GM21390 (cell line): ENCODE results near the gene COL4A3.
"Not testable (repeated sequence)": the region's sequence is repeated elsewhere in the genome, so short reads cannot be mapped to it uniquely, and the experiment has no call there.

Source experiments
- ATAC-seq: cut with Tn5 transposase; IDR thresholded peaks from one replicate; pipeline ENCODE4 v1.9.1; 2021; ENCODE audit not compliant: unreplicated experiment

The COL4A3 gene

DNA sequence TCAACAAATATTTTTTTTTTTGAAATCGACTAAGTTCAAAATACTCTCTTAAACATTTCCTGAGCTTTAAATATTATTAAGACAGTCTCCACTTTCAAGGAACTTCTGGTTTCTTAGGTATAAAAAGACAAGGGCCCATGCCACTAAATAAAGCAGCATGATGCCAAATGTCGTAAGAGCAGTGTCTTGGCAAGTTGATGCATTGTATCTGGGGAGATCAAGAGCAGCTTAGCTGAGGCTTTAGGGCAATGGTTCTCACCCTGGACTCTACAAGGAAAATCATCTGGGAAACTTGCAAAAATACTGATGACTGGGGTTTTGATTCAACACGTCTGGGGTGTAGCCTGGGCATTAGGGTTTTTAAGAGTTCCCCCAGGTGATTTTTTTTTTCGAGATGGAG, 41.3 kb downstream of the COL4A3 start:
- ATAC-seq, result no peak

DNA sequence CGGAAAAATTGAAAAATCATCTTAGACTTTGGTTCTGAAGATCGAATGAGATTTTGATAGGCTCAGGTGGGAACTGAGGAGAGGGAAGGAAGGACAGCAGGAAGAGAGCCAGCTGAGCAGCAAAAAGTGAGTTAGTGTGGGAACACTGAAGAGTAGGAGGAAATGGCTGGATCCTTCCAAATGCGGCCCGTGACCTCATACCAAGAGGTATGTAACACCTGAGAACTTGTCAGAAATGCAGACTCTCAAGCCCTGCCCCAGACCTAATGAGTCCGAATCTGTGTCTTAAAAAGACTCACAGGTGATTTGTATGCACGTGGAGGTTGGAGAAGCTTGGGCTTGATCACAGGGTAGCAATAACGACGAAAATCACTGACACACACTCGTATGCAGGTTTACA, 42.0 kb downstream of the COL4A3 start:
- ATAC-seq, result no peak

DNA sequence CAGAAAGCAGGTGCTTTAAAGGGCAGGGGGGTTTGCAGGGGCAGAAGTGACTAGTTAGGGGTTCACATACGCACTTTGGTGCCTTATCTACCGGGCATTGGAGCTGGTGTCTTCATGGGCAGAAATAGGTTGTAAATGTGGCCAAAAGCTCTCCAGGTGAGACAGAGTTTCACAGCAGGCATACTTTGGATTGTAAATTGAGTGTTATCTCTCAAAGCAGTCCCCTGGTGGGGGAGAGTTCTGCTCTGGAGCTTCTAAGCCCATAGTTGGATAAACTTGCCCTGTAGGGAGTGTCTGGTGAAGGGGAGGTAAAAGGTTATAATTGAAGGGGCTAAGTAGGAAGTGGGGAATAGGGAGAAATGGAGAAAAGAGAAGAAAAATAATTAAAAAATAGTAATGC, 43.1 kb downstream of the COL4A3 start:
- no peak for ATAC-seq

DNA sequence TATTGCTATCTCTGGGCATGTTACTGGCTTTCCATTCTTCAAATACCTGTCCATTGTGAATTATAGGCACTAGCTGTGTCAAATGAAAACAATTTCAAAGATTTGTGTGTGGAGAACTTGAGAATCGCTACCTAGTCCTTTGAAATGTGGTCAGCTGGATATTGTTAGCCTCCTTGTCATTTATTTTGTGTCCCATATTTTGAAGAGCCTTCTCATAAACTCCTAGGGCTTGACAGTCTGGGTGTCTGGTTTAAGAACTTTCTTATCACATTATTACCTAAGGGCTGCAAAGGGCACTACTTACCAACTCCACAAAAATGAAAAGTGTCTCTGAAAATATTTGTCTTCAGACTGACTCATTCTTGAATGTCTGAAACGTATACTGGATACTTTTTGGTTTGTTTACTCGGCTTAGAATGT, 50.2 kb downstream of the COL4A3 start:
- no peak for ATAC-seq

DNA sequence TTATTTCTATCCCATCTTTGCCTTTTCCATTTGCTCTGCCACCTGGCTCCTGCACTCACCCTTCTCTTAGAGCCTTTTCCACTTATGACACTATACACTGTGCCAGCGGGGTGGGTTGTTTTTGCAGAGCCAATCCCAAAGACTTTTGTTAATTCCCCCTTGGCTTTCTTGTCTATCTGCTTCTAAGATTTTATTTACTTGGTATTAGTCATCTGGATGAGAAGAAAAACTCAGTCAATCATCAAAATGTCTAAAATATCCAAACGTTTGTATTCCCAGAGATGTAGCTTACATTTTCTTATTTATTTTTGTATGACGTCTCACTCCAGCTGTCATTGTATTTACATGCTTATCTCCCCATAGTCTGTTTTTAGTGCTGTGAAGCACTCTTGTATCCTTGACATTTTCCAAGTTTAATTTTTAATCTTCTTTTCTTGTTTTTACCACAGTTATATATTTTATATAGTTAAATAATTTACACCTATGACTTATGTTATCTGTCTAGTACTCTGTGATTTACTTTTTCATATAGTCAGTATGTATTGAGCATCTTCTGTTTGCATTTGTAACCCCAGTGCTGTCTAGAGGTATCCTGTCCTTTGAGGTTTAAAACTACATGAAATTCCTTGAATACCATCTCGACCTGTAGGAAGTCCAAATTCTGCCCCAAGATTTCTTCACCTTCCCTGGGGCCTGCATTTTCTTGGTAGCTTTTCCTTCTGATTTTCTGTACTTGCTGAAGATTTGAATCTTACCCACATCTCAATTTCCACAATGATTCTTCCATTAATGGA, 55.1 kb downstream of the COL4A3 start:
- ATAC-seq, result no peak

DNA sequence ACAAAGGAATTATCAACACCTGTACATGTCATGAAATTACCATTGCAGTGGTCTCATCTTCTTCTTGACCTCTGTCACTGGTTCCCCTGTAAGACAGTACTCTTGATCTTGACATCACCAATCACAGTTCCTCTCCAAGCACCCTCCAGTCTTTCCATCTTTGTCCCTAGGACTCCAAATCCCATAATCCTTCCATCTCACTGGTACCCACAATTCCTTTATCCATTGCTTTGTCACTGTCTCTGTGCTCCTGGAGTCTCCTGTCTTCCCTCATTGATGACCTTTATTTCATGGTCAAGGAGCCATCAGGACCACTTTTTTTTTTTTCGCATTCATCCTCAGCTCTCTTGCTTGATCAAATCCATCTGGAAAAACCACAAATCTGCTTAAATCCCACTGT, 56.7 kb downstream of the COL4A3 start:
- no peak for ATAC-seq

DNA sequence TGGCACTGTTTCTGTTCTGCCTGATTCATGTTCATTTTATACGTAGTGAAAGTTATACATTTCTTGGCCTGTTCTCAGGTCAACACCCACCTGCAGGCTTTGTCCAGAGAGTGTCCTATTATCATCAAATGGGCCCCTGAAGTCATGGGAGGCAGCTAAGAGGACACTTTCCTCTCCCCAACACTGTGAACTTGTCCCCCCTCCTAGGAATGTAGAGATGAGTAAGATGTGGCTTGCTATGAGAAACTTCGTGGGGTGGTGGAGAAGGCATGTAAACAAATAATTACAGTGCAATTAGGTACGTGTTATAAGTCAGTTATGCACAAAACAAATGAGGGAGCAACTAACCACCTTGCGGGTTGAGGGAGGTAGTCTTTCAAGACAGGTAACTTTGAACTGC, 57.9 kb downstream of the COL4A3 start:
- no peak for ATAC-seq

DNA sequence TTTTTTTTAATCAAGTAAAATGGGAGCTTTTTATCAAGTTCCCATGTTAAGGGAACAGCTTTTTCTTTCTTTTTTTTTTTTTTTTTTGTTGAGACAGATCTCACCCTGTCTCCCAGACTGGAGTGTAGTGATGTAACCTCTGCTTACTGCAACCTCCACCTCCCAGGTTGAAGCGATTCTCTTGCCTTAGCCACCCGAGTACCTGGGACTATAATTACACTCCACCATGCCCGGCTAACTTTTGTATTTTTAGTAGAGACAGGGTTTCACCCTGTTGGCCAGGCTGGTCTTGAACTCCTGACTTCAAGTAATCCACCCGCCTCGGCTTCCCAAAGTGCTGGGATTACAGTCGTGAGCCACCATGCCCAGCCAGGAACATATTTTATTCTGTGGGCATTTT, 61.2 kb downstream of the COL4A3 start:
- not testable (repeated sequence) for ATAC-seq

DNA sequence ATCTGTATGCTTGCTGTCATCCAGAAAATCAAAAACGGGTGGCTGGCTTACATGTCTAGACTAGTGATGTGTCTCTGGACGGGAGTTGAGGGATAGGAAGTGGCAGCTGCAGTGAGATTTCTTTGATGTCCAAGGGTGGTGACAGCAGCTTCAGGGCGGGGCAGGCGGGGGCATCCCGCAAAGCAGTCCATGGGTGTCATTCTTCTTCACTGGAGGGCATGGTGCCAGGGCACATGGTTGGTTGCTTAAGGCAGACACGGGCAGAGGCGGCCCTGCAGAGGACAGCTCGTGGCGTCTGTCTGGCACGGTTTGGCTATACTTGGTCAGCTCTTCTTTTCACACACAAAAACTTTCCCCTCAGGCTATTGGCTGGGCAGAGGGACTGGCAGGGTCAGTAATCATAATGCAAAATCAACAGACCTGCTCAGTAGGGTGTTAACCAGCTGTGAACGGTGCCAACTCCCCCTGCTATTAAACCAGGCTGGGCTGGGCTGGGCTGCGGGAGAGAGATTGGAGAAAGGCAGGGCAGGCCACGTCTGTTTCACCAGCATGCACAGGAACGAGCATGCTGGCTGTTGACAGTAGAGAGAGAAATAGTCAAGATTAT, 63.7 kb downstream of the COL4A3 start:
- no peak for ATAC-seq

DNA sequence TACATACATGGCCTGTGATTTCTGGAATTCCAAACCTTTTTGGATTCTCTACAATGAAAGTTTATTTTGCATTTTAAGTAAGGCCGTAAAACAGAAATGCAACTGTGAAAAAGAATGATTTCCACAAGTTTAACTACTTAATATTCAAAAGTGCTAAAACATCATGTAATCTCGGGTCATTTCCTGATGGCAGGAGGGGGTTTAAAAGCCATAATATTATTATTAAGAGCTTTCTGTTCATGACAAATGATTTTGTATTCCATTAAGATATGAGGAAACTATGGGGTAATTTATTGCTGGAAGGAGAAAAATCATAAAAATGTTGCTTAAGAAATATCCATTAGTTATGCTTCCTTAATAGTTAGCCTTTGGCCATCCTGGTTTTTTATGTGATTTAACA, 65.7 kb downstream of the COL4A3 start:
- ATAC-seq, result no peak

DNA sequence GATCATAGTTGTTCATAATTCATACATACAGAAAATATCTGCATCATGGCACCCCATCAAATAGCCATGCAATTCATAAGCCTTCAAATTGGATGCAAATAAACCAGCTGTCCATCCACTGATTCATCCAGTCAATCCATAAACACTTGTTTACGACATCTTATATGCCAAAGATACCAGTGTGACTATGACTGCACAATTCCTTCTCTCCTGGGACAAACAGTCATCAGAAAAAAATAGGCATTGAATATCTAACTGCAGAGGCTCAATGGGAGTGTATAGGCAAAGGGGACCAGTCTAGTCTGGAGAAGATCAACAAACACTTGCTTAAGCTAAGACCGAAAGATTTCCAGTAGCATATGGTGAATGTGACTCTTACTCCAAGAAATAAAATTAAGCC, 70.0 kb downstream of the COL4A3 start:
- ATAC-seq, result no peak

DNA sequence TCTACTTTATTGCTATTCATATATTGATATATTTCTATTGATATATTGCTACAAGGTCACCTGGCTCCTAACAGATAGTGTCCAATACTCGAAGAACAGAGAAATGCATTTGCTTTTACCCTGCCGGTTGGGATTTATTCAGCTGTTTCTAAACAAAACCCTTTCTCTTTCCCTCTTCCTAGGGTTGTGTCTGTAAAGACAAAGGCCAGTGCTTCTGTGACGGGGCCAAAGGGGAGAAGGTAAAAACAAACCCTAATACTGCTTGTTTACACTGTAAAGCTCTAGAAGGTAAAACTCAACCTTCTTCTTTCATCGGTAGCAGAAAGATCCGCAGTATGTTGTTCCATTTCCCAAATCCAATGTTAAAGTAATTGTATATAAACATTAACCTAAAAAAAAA, 73.4 kb downstream of the COL4A3 start:
- ATAC-seq, result no peak

DNA sequence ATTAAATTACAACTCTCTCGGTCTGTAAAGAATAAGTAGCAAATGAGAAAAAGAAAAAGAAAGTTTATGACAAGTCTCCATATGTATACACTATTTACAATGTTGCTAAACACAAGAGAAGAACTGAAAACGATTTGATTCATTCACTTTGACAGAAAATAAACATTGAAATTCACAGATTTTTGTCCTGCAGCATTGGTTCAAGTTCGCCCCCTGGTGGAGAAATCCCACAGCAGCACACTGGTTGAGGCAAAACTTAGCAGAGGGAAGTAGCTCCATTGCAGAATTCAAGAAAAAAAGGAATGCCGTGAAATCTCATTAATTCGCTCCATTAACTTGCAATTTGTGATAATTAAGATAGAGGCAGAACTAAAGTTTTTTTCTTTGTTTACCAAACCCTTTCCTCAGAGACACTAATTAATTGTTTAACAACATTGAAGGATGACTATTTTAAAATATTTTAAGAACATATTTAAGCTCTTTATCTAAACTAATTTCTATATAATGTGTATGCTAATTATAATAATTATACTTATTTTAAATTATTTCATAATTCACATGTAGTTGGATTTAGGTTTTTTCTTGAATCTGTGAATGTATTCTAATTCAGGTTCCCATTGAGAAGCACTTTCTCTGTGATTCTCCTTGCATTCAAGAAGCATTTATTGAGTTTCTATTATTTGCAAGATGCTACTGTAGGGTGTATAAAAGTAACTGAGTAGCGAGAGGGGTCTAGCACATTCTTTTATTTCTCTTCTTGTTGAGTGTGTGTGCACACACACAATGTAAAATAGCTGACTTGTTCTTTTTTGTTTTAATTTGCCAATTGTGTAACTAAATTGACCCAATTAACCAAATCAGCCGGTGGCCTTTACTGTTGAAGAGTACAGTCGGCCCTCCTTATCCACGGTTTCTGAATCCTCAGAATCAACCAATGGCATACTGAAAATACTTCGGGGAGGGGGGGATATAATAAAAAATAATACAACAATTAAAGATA, 74.1 kb downstream of the COL4A3 start:
- ATAC-seq, result no peak

DNA sequence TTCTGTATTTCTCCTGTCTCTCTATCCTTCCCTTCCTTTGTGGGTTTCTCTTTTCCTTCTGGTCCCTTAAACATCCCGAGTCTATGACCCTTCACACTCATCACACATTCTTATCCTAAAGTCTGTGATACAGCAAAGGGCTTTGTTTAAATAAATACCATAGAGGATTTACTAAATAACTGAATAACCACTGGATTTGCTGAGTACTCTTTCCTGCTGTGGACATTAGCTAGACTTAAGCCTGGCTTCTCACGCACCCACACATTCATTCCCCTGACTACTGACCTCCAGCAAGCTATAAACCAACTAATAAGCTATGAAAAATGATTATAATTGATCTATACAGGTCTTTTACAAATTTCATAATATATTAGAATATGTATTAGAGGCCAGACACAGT, 76.6 kb downstream of the COL4A3 start:
- no peak for ATAC-seq

DNA sequence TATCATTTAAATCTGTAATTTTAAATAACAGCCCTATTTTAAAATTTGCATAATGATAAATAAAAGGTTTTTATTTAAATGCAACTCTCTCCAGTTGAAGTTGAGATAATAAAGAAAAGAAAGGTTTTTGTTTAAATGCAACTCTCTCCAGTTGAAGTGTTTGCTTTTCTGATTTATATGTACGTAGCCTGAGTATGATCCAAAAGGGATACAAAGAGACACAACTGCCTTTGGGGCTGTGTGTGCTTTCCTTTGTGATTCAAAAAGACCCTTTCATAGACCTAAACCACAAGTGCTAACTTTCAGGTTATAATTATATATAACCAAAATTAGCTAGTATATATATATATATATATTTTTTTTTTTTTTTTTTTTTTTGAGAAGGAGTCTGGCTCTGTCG, 84.5 kb downstream of the COL4A3 start:
- no peak for ATAC-seq

DNA sequence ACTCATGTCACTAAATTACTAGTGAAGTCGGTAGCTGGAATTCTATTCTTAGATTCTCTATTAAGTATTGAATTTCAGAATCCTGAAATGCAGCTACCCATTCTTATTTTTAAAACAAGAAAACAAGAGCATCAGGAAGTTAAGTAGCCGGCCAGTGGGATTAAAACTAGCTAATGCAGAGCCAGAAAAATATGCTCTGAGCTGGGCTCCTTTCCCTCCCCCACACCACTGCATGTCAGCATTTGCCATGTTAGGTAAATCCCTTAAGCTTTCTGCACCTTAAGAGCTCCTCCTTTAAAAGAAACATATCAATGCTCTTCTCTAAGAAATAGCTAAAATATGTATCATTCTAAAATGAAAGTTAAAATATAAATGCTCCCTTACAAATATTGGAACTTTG, 88.4 kb downstream of the COL4A3 start:
- ATAC-seq, result no peak

DNA sequence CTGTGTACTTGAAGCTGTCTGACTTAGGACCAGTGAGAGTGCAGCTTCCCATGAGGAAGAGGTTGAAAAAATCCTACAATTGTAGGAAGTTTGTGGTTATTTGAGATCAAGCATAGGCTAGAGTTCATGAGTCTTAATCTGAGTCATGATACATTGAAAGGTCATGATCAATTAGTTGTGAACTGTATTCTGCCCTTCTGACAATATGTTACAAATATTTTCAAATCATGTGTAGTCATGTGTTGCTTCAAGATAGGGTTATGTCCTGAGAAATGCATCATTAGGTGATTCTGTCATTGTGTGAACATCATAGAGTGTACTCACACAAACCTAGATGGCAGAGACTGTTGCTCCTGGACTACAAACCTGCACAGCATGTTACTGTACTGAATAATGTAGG, 92.2 kb downstream of the COL4A3 start:
- ATAC-seq, result no peak

DNA sequence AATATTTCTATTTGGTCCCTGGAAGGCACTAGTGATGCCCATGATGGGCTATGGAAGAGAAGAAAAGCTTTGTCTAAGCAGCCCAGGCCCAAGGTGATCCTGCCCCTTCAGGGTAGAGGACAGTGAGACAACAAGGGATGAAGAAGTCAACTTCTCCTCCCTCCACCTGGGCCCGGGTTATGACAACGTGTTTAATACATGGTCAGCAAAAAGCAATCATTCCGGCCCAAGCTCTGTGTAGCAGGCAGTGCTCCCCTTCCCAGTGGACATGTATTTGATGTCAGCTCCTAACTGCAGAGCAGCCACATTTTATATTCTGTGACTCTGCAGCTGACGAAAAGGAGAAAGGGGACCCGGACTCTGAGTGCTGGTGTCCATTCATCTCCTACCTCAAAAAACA, 93.4 kb downstream of the COL4A3 start:
- ATAC-seq, result no peak

DNA sequence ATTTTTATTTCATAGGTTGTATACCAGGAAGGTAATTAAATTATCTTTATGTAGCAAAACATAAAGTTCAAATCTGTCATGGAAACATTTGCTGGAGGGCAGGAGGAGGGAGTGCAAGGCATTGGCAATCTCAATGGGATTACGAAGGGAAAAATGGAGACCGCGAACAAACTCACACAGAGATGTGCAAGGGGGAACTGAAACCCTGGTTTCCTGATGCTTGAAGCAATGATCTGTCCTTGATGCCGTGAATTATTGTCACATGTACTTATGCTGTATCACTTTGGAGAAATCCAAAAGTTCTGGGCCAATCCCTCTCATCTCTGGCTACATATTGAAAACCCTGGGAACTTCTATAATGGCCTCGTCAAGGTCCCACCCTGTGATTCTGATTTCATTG, 95.6 kb downstream of the COL4A3 start:
- ATAC-seq, result no peak

DNA sequence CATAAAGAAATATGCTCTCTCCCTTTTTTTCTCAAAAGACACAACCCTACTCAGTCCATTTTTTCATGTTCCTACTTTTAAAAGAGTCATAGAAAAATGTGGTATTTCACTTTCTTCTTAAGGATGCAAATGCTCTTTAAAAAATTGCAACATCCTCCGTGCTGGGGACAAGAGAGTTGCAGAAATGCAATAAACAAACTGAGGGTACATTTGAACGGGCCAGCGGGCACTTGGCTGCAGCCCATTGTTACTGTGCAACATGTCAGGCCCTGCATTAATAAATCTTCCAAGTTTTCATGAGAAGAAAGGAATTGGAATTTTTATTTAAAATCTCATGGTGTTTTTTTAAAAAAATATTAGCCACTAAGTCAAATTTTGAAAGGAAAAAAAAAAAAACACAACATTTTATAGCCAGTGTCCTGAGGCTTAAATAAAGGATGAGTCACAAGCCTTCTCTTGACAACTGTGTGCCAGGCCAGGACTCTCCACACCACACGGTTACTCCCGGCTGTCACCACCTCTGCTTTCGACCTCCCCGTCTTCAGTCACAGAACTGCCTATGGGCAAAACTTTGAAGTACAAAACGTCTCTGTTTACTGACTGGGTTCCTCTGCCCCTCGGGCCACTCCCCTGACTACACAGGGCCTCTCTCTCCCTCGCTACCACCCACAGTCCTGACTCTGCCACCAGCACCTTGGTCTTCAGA, 103.1 kb downstream of the COL4A3 start:
- ATAC-seq, result no peak

DNA sequence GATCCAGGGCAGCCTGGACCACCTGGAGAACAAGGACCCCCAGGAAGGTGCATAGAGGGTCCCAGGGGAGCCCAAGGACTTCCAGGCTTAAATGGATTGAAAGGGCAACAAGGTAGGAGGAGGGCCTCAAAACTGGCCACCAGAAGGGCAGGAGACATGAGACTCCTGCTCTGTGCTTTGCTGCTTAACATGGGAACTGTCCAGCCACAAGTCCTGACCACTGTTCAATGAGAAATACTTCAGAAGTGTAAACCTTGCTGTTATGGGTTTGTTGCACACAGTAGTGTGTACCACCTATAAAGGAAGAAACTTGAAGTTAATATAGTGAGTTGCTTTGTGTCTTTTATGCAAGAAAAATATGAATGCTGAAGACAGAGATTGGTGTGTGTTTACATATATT, 116.5 kb downstream of the COL4A3 start:
- ATAC-seq, result no peak
